ENCODE results near the gene TERT.
"Not testable (repeated sequence)": the region's sequence is repeated elsewhere in the genome, so short reads cannot be mapped to it uniquely, and the experiment has no call there.

DNA sequence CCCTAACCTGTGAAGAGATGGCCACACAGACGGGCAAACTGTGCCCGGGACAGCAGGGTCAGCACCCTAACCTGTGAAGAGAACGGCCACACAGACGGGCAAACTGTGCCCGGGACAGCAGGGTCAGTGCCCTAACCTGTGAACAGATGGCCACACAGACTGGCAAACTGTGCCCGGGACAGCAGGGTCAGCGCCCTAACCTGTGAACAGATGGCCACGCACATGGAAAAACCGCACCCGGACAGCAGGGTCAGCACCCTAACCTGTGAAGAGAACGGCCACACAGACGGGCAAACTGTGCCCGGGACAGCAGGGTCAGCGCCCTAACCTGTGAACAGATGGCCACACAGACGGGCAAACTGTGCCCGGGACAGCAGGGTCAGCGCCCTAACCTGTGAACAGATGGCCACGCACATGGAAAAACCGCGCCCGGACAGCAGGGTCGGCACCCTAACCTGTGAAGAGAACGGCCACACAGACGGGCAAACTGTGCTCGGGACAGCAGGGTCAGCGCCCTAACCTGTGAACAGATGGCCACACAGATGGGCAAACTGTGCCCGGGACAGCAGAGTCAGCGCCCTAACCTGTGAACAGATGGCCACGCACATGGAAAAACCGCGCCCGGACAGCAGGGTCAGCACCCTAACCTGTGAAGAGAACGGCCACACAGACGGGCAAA lies 44.4 kb upstream of the TERT start:
- TF ChIP-seq, protein P1, sequence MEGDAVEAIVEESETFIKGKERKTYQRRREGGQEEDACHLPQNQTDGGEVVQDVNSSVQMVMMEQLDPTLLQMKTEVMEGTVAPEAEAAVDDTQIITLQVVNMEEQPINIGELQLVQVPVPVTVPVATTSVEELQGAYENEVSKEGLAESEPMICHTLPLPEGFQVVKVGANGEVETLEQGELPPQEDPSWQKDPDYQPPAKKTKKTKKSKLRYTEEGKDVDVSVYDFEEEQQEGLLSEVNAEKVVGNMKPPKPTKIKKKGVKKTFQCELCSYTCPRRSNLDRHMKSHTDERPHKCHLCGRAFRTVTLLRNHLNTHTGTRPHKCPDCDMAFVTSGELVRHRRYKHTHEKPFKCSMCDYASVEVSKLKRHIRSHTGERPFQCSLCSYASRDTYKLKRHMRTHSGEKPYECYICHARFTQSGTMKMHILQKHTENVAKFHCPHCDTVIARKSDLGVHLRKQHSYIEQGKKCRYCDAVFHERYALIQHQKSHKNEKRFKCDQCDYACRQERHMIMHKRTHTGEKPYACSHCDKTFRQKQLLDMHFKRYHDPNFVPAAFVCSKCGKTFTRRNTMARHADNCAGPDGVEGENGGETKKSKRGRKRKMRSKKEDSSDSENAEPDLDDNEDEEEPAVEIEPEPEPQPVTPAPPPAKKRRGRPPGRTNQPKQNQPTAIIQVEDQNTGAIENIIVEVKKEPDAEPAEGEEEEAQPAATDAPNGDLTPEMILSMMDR (IDR thresholded peaks at IDR 0.05): not testable (repeated sequence)
- not testable (repeated sequence) for TF ChIP-seq POLR2A (IDR thresholded peaks at IDR 0.05)
